OCI-LY1 (cell line): ENCODE results near the gene GALNT16.

Experiments used
- H2AFZ ChIP-seq: fragments of 200-600 bp; sonication (generic), shearing (Covaris generic); 2 replicates; pipeline ENCODE4 v1.6.0; 2014; ENCODE audit warnings: antibody characterized with exemption, mild to moderate bottlenecking, low read length
- H3F3A ChIP-seq: fragments of 200-600 bp; sonication (generic), shearing (Covaris generic); 2 replicates; pipeline ENCODE4 v1.6.0; 2014; ENCODE audit warnings: mild to moderate bottlenecking, antibody characterized with exemption, low read length, moderate library complexity; ENCODE audit not compliant: insufficient read depth
- H3K27ac ChIP-seq: fragments of 200-600 bp; sonication (generic); 2 replicates; pipeline ENCODE4 v1.5.1; 2014; ENCODE audit warnings: low read length, mixed run types, mild to moderate bottlenecking, low read depth; ENCODE audit not compliant: poor library complexity, severe bottlenecking
- H3K27me3 ChIP-seq: fragments of 200-600 bp; sonication (generic); 2 replicates; pipeline ENCODE4 v1.6.0; 2014; ENCODE audit warnings: antibody characterized with exemption, mild to moderate bottlenecking, low read length, moderate library complexity; ENCODE audit not compliant: insufficient read depth
- H3K36me3 ChIP-seq: fragments of 200-600 bp; sonication (generic); 2 replicates; pipeline ENCODE4 v1.6.1; 2014; ENCODE audit warnings: mild to moderate bottlenecking, antibody characterized with exemption, low read length, moderate library complexity, mixed read lengths; ENCODE audit not compliant: insufficient read depth
- H3K4me1 ChIP-seq: fragments of 200-600 bp; sonication (generic); 2 replicates; pipeline ENCODE4 v1.5.1; 2014; ENCODE audit warnings: mild to moderate bottlenecking, low read length, moderate library complexity; ENCODE audit not compliant: insufficient read depth, severe bottlenecking
- H3K4me2 ChIP-seq: fragments of 200-600 bp; sonication (generic), shearing (Covaris generic); 2 replicates; pipeline ENCODE4 v1.6.1; 2014; ENCODE audit warnings: low read length
- H3K4me3 ChIP-seq: fragments of 200-600 bp; sonication (generic); 2 replicates; pipeline ENCODE4 v1.5.1; 2014; ENCODE audit warnings: low read length, low read depth, mild to moderate bottlenecking, mixed read lengths; ENCODE audit not compliant: poor library complexity, severe bottlenecking
- H3K79me2 ChIP-seq: fragments of 200-600 bp; shearing (Covaris generic); 2 replicates; pipeline ENCODE4 v1.6.1; 2016; ENCODE audit warnings: mixed run types, low read length, mixed read lengths; ENCODE audit not compliant: insufficient read depth
- H3K9ac ChIP-seq: fragments of 200-600 bp; sonication (generic), shearing (Covaris generic); 2 replicates; pipeline ENCODE4 v1.6.1; 2014; ENCODE audit warnings: mild to moderate bottlenecking, low read length, mixed read lengths
- H3K9me2 ChIP-seq: fragments of 200-600 bp; sonication (generic), shearing (Covaris generic); 2 replicates; pipeline ENCODE4 v1.6.1; 2014; ENCODE audit warnings: low read depth, mild to moderate bottlenecking, low read length, mixed read lengths
- H3K9me3 ChIP-seq: fragments of 200-600 bp; shearing (Covaris generic); 2 replicates; pipeline ENCODE4 v1.6.1; 2014; ENCODE audit warnings: low read length, mixed read lengths
- H4K20me1 ChIP-seq: fragments of 200-600 bp; sonication (generic), shearing (Covaris generic); 2 replicates; pipeline ENCODE4 v1.6.0; 2016; ENCODE audit warnings: mild to moderate bottlenecking, low read length; ENCODE audit not compliant: insufficient read depth
- CTCF ChIP-seq: fragments of 200-600 bp; sonication (generic), shearing (Covaris generic); IDR thresholded peaks from 2 replicates; pipeline ENCODE4 v1.5.1; 2017; ENCODE audit warnings: mild to moderate bottlenecking, antibody characterized with exemption, low read length, moderate library complexity, mixed read lengths
- EZH2 ChIP-seq: fragments of 200-600 bp; sonication (generic), shearing (Covaris generic); IDR thresholded peaks from 2 replicates; pipeline ENCODE4 v1.8.0; 2017; ENCODE audit warnings: borderline replicate concordance, mixed run types, mild to moderate bottlenecking, antibody characterized with exemption, low read length, moderate library complexity, mixed read lengths

The GALNT16 gene

DNA sequence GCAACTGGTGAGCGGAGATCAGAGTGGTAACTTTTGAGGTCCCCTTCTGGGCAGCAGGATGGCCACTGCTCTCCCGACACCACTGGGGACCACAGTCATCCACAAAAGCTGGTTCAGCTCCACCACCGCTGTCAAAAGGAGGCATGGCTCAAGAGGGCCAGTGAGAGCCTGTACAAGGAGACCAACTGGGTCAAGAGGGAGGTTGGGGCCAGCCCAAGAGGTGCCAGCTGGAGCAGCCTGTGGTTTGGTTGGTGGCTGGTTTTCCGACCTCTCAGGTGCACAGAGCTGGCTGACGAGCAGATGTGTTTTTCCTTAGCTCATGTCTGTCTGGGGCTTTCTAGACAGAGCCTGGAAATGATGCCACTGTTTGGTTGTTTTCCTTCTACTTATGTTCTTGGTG is 78.0 kb downstream of the GALNT16 start:
- H3K4me2 ChIP-seq, result no peak overlapping the region
- H3K79me2 ChIP-seq, result no peaks in the 10 kb centered on the region
- H2AFZ ChIP-seq, result no peak overlapping the region

GRCh38 chr14:69339426-69339825 is 79.5 kb downstream of the GALNT16 start:
- no peak overlapping the region for H3K4me2 ChIP-seq
- no peak overlapping the region for H3K9ac ChIP-seq
- H3K27ac ChIP-seq, result no peak overlapping the region
- no peak overlapping the region for H2AFZ ChIP-seq
- H3K36me3 ChIP-seq, result no peaks in the 10 kb centered on the region
- H3K4me3 ChIP-seq, result no peak overlapping the region
- peaks cover 5% of the 10 kb centered on the region; the same call in 1 of the 2 replicates for H3K27me3 ChIP-seq
- no peaks in the 10 kb centered on the region for H3K79me2 ChIP-seq
- no peaks in the 10 kb centered on the region for H3K9me3 ChIP-seq
- H3K9me2 ChIP-seq, result no peaks in the 10 kb centered on the region
- no peaks in the 10 kb centered on the region for H4K20me1 ChIP-seq
- no peaks in the 10 kb centered on the region for H3K4me1 ChIP-seq
- TF ChIP-seq EZH2, result no peak
- TF ChIP-seq CTCF, result no peak
- no peaks in the 10 kb centered on the region for H3F3A ChIP-seq

More for the DNA sequence above, 78.0 kb downstream of the GALNT16 start:
- no peaks in the 10 kb centered on the region for H3K9me2 ChIP-seq
- H3K4me3 ChIP-seq, result no peak overlapping the region
- no peak overlapping the region for H3K27ac ChIP-seq
- H3K9ac ChIP-seq, result no peak overlapping the region
- H4K20me1 ChIP-seq, result no peaks in the 10 kb centered on the region
- peaks cover 5% of the 10 kb centered on the region; the same call in 1 of the 2 replicates for H3K27me3 ChIP-seq
- H3K9me3 ChIP-seq, result no peaks in the 10 kb centered on the region
- no peaks in the 10 kb centered on the region for H3K4me1 ChIP-seq
- no peaks in the 10 kb centered on the region for H3K36me3 ChIP-seq
- TF ChIP-seq CTCF (no peak), EZH2 (no peak)
- H3F3A ChIP-seq, result no peaks in the 10 kb centered on the region

DNA sequence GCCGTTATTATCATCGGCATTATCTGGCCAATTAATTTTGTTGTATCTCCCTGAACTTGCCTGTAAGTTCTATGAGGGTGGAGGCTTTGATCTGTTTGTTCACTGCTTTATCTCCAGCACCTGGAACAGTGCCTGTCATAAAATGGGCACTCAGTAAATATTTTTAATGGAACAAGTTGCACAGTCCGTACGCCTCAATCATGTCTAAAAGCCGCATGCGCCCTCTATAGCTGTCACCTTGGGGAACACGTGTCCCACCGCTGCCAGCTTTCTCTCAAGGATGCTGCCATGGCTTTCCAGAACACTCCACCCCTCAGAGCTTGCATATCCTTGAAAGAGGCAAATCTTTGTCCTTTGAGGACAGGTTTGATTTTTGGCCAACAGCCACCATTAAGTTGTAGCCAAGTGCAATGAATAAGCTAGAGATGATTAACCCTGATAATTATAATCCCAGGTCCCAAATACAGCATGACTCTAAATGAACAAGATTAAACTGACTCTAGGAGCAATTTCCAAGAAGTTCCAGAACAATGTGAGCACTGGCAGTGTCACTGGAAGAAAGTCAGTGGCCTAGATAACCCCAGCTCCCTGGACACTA is 83.1 kb downstream of the GALNT16 start:
- Histone ChIP-seq H3K4me1 (no peaks in the 10 kb centered on the region), H4K20me1 (no peaks in the 10 kb centered on the region), H3K36me3 (no peaks in the 10 kb centered on the region), H3F3A (no peaks in the 10 kb centered on the region), H3K9ac (no peak overlapping the region), H3K4me2 (no peak overlapping the region), H3K9me3 (no peaks in the 10 kb centered on the region), H2AFZ (no peak overlapping the region), H3K27ac (no peak overlapping the region), H3K27me3 (peaks cover 5% of the 10 kb centered on the region; the same call in 1 of the 2 replicates), H3K4me3 (no peak overlapping the region), H3K9me2 (no peaks in the 10 kb centered on the region), H3K79me2 (no peaks in the 10 kb centered on the region)
- TF ChIP-seq CTCF, result no peak
- no peak for TF ChIP-seq EZH2
